Smooth muscle cell (in vitro differentiated cells): ENCODE measurements around the gene SULT1C4. TPM values are rescaled to one million over a fixed set of nuclear protein-coding genes. Genes with fewer than 3 reads are reported as not detected.
A peak's percentile ranks its signal among the peaks of the same experiment; 100 is the strongest.

Experiments
- DNase-seq: peaks from one replicate; lab custom pipeline; 2025; ENCODE audit not compliant: unreplicated experiment; lab: John Stamatoyannopoulos, UW
- H2AFZ ChIP-seq: fragments of 200-600 bp; sonication (generic); 2 replicates; pipeline ENCODE4 v1.6.0; 2016; ENCODE audit warnings: antibody characterized with exemption, low read depth, mild to moderate bottlenecking
- H3F3A ChIP-seq: fragments of 200-600 bp; sonication (generic); 2 replicates; pipeline ENCODE4 v1.6.0; 2017; ENCODE audit warnings: antibody characterized with exemption, low read depth
- H3K27ac ChIP-seq: fragments of 200-600 bp; sonication (generic); 2 replicates; pipeline ENCODE4 v1.5.1; 2016; ENCODE audit warnings: low read depth, mild to moderate bottlenecking
- H3K27me3 ChIP-seq: fragments of 200-600 bp; sonication (generic); 2 replicates; pipeline ENCODE4 v1.6.1; 2016; ENCODE audit warnings: low read depth, mild to moderate bottlenecking
- H3K36me3 ChIP-seq: fragments of 200-600 bp; sonication (generic); 2 replicates; pipeline ENCODE4 v1.5.1; 2016; ENCODE audit warnings: low read depth
- H3K4me1 ChIP-seq: fragments of 200-600 bp; sonication (generic); 2 replicates; pipeline ENCODE4 v1.5.1; 2016; ENCODE audit warnings: low read depth
- H3K4me2 ChIP-seq: fragments of 200-600 bp; sonication (generic); 2 replicates; pipeline ENCODE4 v1.6.0; 2016; ENCODE audit warnings: mild to moderate bottlenecking
- H3K4me3 ChIP-seq: fragments of 200-600 bp; sonication (generic); 2 replicates; pipeline ENCODE4 v1.5.1; 2016; ENCODE audit warnings: mild to moderate bottlenecking
- H3K79me2 ChIP-seq: fragments of 200-600 bp; sonication (generic); 2 replicates; pipeline ENCODE4 v1.6.0; 2016; ENCODE audit warnings: low read depth, mild to moderate bottlenecking
- H3K9ac ChIP-seq: fragments of 200-600 bp; sonication (generic); 2 replicates; pipeline ENCODE4 v1.6.0; 2016; ENCODE audit warnings: low read depth
- H3K9me3 ChIP-seq: fragments of 200-600 bp; sonication (generic); replicated peaks from 2 replicates; pipeline ENCODE4 v1.5.1; 2016; ENCODE audit warnings: low read depth
- H4K20me1 ChIP-seq: fragments of 200-600 bp; sonication (generic); 2 replicates; pipeline ENCODE4 v1.6.0; 2016; ENCODE audit warnings: low read depth
- CTCF ChIP-seq: fragments of 200-600 bp; sonication (generic); IDR thresholded peaks from 2 replicates; pipeline ENCODE4 v1.5.1; 2017; ENCODE audit warnings: borderline replicate concordance, mild to moderate bottlenecking, antibody characterized with exemption; ENCODE audit not compliant: insufficient read depth, poor library complexity, severe bottlenecking
- WGBS: methylation state at CpG from one replicate; pipeline ENCODE4 v1.1.7; 2016; ENCODE audit warnings: low lambda C conversion rate; 5-methylcytosine and 5-hydroxymethylcytosine counted together
- polyA plus RNA-seq: library from polyadenylated mRNA; unstranded; fragments of >200 nt; fragmentation: Nextera tagmentation; extraction: Ambion mirVana; gene quantifications from 2 replicates; pipeline ENCODE4 v1.2.1, GENCODE V29; 2016
- total RNA-seq: library from RNA; depleted of rRNA; stranded (reverse); fragments of >200 nt; gene quantifications from 2 replicates; pipeline ENCODE4 v1.2.3, GENCODE V29; 2014

SULT1C4 gene
- total and polyA plus RNA-seq, 2 experiments from 2014 or later: 4.7 to 9.2 TPM

- H3K79me2 ChIP-seq: no peaks in the 10 kb centered on the region
- H3K4me2 ChIP-seq: no peak overlapping the region
- no peaks in the 10 kb centered on the region for H3K36me3 ChIP-seq
- no peaks in the 10 kb centered on the region for H3K4me1 ChIP-seq
- no peaks in the 10 kb centered on the region for H3F3A ChIP-seq
- peak overlapping the region; percentile 72 for H3K27ac ChIP-seq
- no peak overlapping the region for H3K4me3 ChIP-seq
- H3K9ac ChIP-seq: peak overlapping the region; percentile 27
- WGBS: 84% methylated on average over 6 of the region's 6 CpGs
- no peak for DNase-seq
- no peaks in the 10 kb centered on the region for H3K27me3 ChIP-seq
- H4K20me1 ChIP-seq: no peaks in the 10 kb centered on the region
- no peak overlapping the region for H2AFZ ChIP-seq
- no peak for TF ChIP-seq CTCF
- no peaks in the 10 kb centered on the region for H3K9me3 ChIP-seq
Measured at GRCh38 chr2:108364676-108365297, 13.0 kb upstream of the SULT1C4 start.

- WGBS: 71% methylated on average over 3 of the region's 3 CpGs
Measured at GRCh38 chr2:108365656-108366055, 12.1 kb upstream of the SULT1C4 start.

GRCh38 chr2:108367014-108367413 lies 10.7 kb upstream of the SULT1C4 start:
- no peaks in the 10 kb centered on the region for H3K4me1 ChIP-seq
- no peak overlapping the region for H2AFZ ChIP-seq
- TF ChIP-seq CTCF: no peak
- H3K27ac ChIP-seq: no peak overlapping the region
- H4K20me1 ChIP-seq: no peaks in the 10 kb centered on the region
- DNase-seq: no peak
- no peak overlapping the region for H3K4me2 ChIP-seq
- H3K27me3 ChIP-seq: no peaks in the 10 kb centered on the region
- no peaks in the 10 kb centered on the region for H3K79me2 ChIP-seq
- no peaks in the 10 kb centered on the region for H3K36me3 ChIP-seq
- H3K9me3 ChIP-seq: no peaks in the 10 kb centered on the region
- 91% methylated on average over 1 of the region's 1 CpG for WGBS
- H3F3A ChIP-seq: no peaks in the 10 kb centered on the region
- H3K9ac ChIP-seq: no peak overlapping the region
- H3K4me3 ChIP-seq: no peak overlapping the region

More at GRCh38 chr2:108365656-108366055, 12.1 kb upstream of the SULT1C4 start:
- Histone ChIP-seq H3K27me3 (no peaks in the 10 kb centered on the region), H2AFZ (no peak overlapping the region), H3K4me2 (no peak overlapping the region), H3K9me3 (no peaks in the 10 kb centered on the region), H3K79me2 (no peaks in the 10 kb centered on the region), H3F3A (no peaks in the 10 kb centered on the region), H3K9ac (no peak overlapping the region), H4K20me1 (no peaks in the 10 kb centered on the region), H3K4me3 (no peak overlapping the region), H3K27ac (no peak overlapping the region), H3K4me1 (no peaks in the 10 kb centered on the region), H3K36me3 (no peaks in the 10 kb centered on the region)
- no peak for TF ChIP-seq CTCF
- DNase-seq: no peak

GRCh38 chr2:108367561-108368175 lies 10.1 kb upstream of the SULT1C4 start:
- H2AFZ ChIP-seq: no peak overlapping the region
- H3K27ac ChIP-seq: no peak overlapping the region
- no peaks in the 10 kb centered on the region for H3K4me1 ChIP-seq
- no peak overlapping the region for H3K9ac ChIP-seq
- DNase-seq: no peak
- no peak for TF ChIP-seq CTCF
- WGBS: 84% methylated on average over 2 of the region's 2 CpGs
- no peaks in the 10 kb centered on the region for H3K27me3 ChIP-seq
- no peak overlapping the region for H3K4me2 ChIP-seq
- H4K20me1 ChIP-seq: no peaks in the 10 kb centered on the region
- H3K4me3 ChIP-seq: no peak overlapping the region
- no peaks in the 10 kb centered on the region for H3K9me3 ChIP-seq
- H3K79me2 ChIP-seq: no peaks in the 10 kb centered on the region
- no peaks in the 10 kb centered on the region for H3F3A ChIP-seq
- H3K36me3 ChIP-seq: no peaks in the 10 kb centered on the region
